ENCODE data around the gene ZNF224. TPM values are rescaled to one million over a fixed set of nuclear protein-coding genes. Genes with fewer than 3 reads are reported as not detected.

The ZNF224 gene
- total and polyA plus RNA-seq, 2 of the 8 experiments (the other 6 are each of a cell fraction or from before 2014, with no cell fraction given) = 3.7 to 17.2 TPM

DNA sequence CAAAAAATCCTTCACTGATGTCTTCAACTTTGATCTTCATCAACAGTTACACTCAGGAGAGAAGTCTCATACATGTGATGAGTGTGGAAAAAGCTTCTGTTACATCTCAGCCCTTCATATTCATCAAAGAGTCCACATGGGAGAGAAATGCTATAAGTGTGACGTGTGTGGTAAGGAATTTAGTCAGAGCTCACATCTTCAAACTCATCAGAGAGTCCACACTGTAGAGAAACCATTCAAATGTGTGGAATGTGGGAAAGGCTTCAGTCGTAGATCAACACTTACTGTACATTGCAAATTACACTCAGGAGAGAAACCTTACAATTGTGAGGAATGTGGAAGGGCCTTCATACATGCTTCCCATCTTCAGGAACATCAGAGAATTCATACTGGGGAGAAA is 62.3 kb downstream of the ZNF224 start:
- H2BK12ac ChIP-seq (ENCODE audit: low read depth, low read length) = no peak overlapping the region
- H3K18ac ChIP-seq (ENCODE audit: extremely low read depth, low read length) = no peak overlapping the region
- H3K4me3 ChIP-seq (ENCODE audit: extremely low read depth in 1 of 4, insufficient read depth in 2 of 4, low read depth in 3 of 4, low read length in 4 of 4) = no peak overlapping the region
- POLR2A ChIA-PET (ENCODE audit: partially characterized antibody) = no interaction called here
- H4K8ac ChIP-seq (ENCODE audit: extremely low read depth, insufficient read depth, low read length) = no peak overlapping the region
- H3K27me3 ChIP-seq (replicated peaks in 1 of 4; ENCODE audit: control insufficient read depth in 3 of 4, extremely low read depth in 1 of 4, insufficient read depth in 3 of 4, low read length in 3 of 4) = no peaks in the 10 kb centered on the region
- no peak overlapping the region for H3K4ac ChIP-seq (replicated peaks; ENCODE audit: insufficient read length, low read depth, low read length)
- H2BK5ac ChIP-seq (ENCODE audit: low read depth, low read length) = no peak overlapping the region
- no peak overlapping the region for H3K9ac ChIP-seq (replicated peaks in 1 of 4; ENCODE audit: extremely low read depth in 1 of 4, low read depth in 3 of 4, low read length in 3 of 4)
- no peak for TF ChIP-seq TEAD4 (IDR thresholded peaks at IDR 0.05; ENCODE audit: low read depth, low read length)
- TF ChIP-seq GABPA (IDR thresholded peaks at IDR 0.05; ENCODE audit: borderline replicate concordance, insufficient read depth, low read length) = no peak
- no peak for TF ChIP-seq RXRA (IDR thresholded peaks at IDR 0.05; ENCODE audit: insufficient read depth, low read depth, low read length)
- no peak for FAIRE-seq
- H3K14ac ChIP-seq (ENCODE audit: insufficient read length) = no peak overlapping the region
- no peaks in the 10 kb centered on the region for H3K79me2 ChIP-seq (ENCODE audit: control insufficient read depth in 1 of 2, insufficient read depth in 2 of 2, low read length in 2 of 2)
- H4K20me1 ChIP-seq (replicated peaks in 1 of 2; ENCODE audit: control insufficient read depth in 1 of 2, insufficient read depth in 2 of 2, low read length in 2 of 2) = no peaks in the 10 kb centered on the region
- no peaks in the 10 kb centered on the region for H3K23me2 ChIP-seq (ENCODE audit: low read depth, low read length)
- H2BK20ac ChIP-seq (ENCODE audit: low read length) = no peak overlapping the region
- CTCF ChIA-PET (ENCODE audit: partially characterized antibody) = no interaction called here
- H2AFZ ChIP-seq (ENCODE audit: low read length) = no peak overlapping the region
- no peak overlapping the region for H3K4me2 ChIP-seq (ENCODE audit: insufficient read depth in 1 of 2, low read depth in 2 of 2, low read length in 2 of 2)
- H3K56ac ChIP-seq (replicated peaks; ENCODE audit: insufficient read length, low read depth, low read length) = no peak overlapping the region
- 88% methylated on average over 2 of the region's 2 CpGs; no CpG with 5 or more reads in 1 of the 2 experiments for WGBS, 2 experiments (ENCODE audit: extremely low coverage in 1 of 2, insufficient coverage in 1 of 2, insufficient read length in 1 of 2, insufficient replicate concordance in 2 of 2, low coverage in 1 of 2, low lambda C conversion rate in 2 of 2, missing lambda C conversion rate in 1 of 2)
- H2BK15ac ChIP-seq (ENCODE audit: low read length) = no peak overlapping the region
- no peak overlapping the region for H2BK120ac ChIP-seq (replicated peaks; ENCODE audit: low read depth, low read length)
- no peak overlapping the region for H3K23ac ChIP-seq (ENCODE audit: insufficient read length)
- no peak overlapping the region for H2AK5ac ChIP-seq (ENCODE audit: low read depth, low read length)
- H3K79me1 ChIP-seq (ENCODE audit: low read depth, low read length) = no peaks in the 10 kb centered on the region
- H4K91ac ChIP-seq (replicated peaks; ENCODE audit: insufficient read length, low read length) = no peak overlapping the region
- H3K27ac ChIP-seq (ENCODE audit: low read depth, low read length) = no peak overlapping the region
- DNase-seq (ENCODE audit: low read depth in 1 of 2, low spot score in 2 of 2) = no peak
- no peak overlapping the region for H4K5ac ChIP-seq (ENCODE audit: insufficient read length, low read depth, low read length)
- H3K36me3 ChIP-seq (ENCODE audit: control insufficient read depth in 2 of 4, insufficient read depth in 4 of 4, low read length in 3 of 4) = peaks cover 10 to 46% (median 20%) of the 10 kb centered on the region in 4 experiments
- H3K4me1 ChIP-seq (replicated peaks in 1 of 4; ENCODE audit: control insufficient read depth in 3 of 4, insufficient read depth in 4 of 4, low read length in 3 of 4) = no peaks in the 10 kb centered on the region
- peaks cover 22% of the 10 kb centered on the region in 2 experiments for H3K9me3 ChIP-seq (ENCODE audit: insufficient read depth in 2 of 2, low read depth in 1 of 2, low read length in 1 of 2)

Small RNAs within 50 kb of the gene (small RNA-seq; reads per million reads assigned to genes)
- not detected for gene RNU6-902P (ENCODE audit: insufficient read depth)

Other genes starting within 250 kb of the ZNF224 start
- 3.0 and 4.0 TPM in 2 replicates for gene ZNF404, start 210.4 kb upstream of the ZNF224 start, total RNA-seq (2021; fragmentation: NEBNext Ultra II Directional; extraction: Animal tissue kit (Norgen Biotek cat#: 25700))
- 0.41 and 0.60 TPM in 2 replicates for gene ZNF404, start 210.4 kb upstream of the ZNF224 start, polyA plus RNA-seq (2011; rRNA removed)
- 13.1 and 16.2 TPM in 2 replicates for gene ZNF45, start 159.1 kb upstream of the ZNF224 start, total RNA-seq (2021; fragmentation: NEBNext Ultra II Directional; extraction: Animal tissue kit (Norgen Biotek cat#: 25700))
- 4.6 and 4.8 TPM in 2 replicates for gene ZNF45, start 159.1 kb upstream of the ZNF224 start, polyA plus RNA-seq (2011; rRNA removed)
- gene ZNF221, start 143.1 kb upstream of the ZNF224 start, total RNA-seq (2021; fragmentation: NEBNext Ultra II Directional; extraction: Animal tissue kit (Norgen Biotek cat#: 25700)) = 8.4 and 8.9 TPM in 2 replicates
- 0.50 and 0.60 TPM in 2 replicates for gene ZNF221, start 143.1 kb upstream of the ZNF224 start, polyA plus RNA-seq (2011; rRNA removed)
- 8.6 and 9.0 TPM in 2 replicates for gene ZNF155, start 110.2 kb upstream of the ZNF224 start, total RNA-seq (2021; fragmentation: NEBNext Ultra II Directional; extraction: Animal tissue kit (Norgen Biotek cat#: 25700))
- gene ZNF155, start 110.2 kb upstream of the ZNF224 start, polyA plus RNA-seq (2011; rRNA removed) = 2.0 and 3.1 TPM in 2 replicates
- gene ZNF230, start 91.4 kb upstream of the ZNF224 start, total RNA-seq (2021; fragmentation: NEBNext Ultra II Directional; extraction: Animal tissue kit (Norgen Biotek cat#: 25700)) = 2.5 and 3.6 TPM in 2 replicates
- 1.1 and 1.5 TPM in 2 replicates for gene ZNF230, start 91.4 kb upstream of the ZNF224 start, polyA plus RNA-seq (2011; rRNA removed)
- 3.4 and 3.8 TPM in 2 replicates for gene ZNF222, start 69.0 kb upstream of the ZNF224 start, total RNA-seq (2021; fragmentation: NEBNext Ultra II Directional; extraction: Animal tissue kit (Norgen Biotek cat#: 25700))
- 0.75 and 1.7 TPM in 2 replicates for gene ZNF222, start 69.0 kb upstream of the ZNF224 start, polyA plus RNA-seq (2011; rRNA removed)
- gene ZNF223, start 42.3 kb upstream of the ZNF224 start, total RNA-seq (2021; fragmentation: NEBNext Ultra II Directional; extraction: Animal tissue kit (Norgen Biotek cat#: 25700)) = 3.9 and 4.3 TPM in 2 replicates
- gene ZNF223, start 42.3 kb upstream of the ZNF224 start, polyA plus RNA-seq (2011; rRNA removed) = 1.0 and 1.7 TPM in 2 replicates
- 3.4 and 3.5 TPM in 2 replicates for gene ZNF284, start 22.2 kb upstream of the ZNF224 start, total RNA-seq (2021; fragmentation: NEBNext Ultra II Directional; extraction: Animal tissue kit (Norgen Biotek cat#: 25700))
- 0.77 and 1.1 TPM in 2 replicates for gene ZNF284, start 22.2 kb upstream of the ZNF224 start, polyA plus RNA-seq (2011; rRNA removed)
- 4.3 and 5.0 TPM in 2 replicates for gene ZNF225, start 19.0 kb downstream of the ZNF224 start, total RNA-seq (2021; fragmentation: NEBNext Ultra II Directional; extraction: Animal tissue kit (Norgen Biotek cat#: 25700))
- gene ZNF225, start 19.0 kb downstream of the ZNF224 start, polyA plus RNA-seq (2011; rRNA removed) = 0.60 and 0.98 TPM in 2 replicates
- 8.7 and 12.3 TPM in 2 replicates for gene ZNF234, start 47.2 kb downstream of the ZNF224 start, total RNA-seq (2021; fragmentation: NEBNext Ultra II Directional; extraction: Animal tissue kit (Norgen Biotek cat#: 25700))
- gene ZNF234, start 47.2 kb downstream of the ZNF224 start, polyA plus RNA-seq (2011; rRNA removed) = 1.3 and 1.9 TPM in 2 replicates
- 12.6 and 18.3 TPM in 2 replicates for gene ZNF226, start 70.7 kb downstream of the ZNF224 start, total RNA-seq (2021; fragmentation: NEBNext Ultra II Directional; extraction: Animal tissue kit (Norgen Biotek cat#: 25700))
- 3.2 and 4.1 TPM in 2 replicates for gene ZNF226, start 70.7 kb downstream of the ZNF224 start, polyA plus RNA-seq (2011; rRNA removed)
- 23.9 and 25.8 TPM in 2 replicates for gene ZNF227, start 118.2 kb downstream of the ZNF224 start, total RNA-seq (2021; fragmentation: NEBNext Ultra II Directional; extraction: Animal tissue kit (Norgen Biotek cat#: 25700))
- 3.2 and 4.9 TPM in 2 replicates for gene ZNF227, start 118.2 kb downstream of the ZNF224 start, polyA plus RNA-seq (2011; rRNA removed)
- 1.6 and 1.8 TPM in 2 replicates for gene ZNF233, start 165.5 kb downstream of the ZNF224 start, total RNA-seq (2021; fragmentation: NEBNext Ultra II Directional; extraction: Animal tissue kit (Norgen Biotek cat#: 25700))
- 0.19 and 0.54 TPM in 2 replicates for gene ZNF233, start 165.5 kb downstream of the ZNF224 start, polyA plus RNA-seq (2011; rRNA removed)
- gene ZNF235, start 210.7 kb downstream of the ZNF224 start, total RNA-seq (2021; fragmentation: NEBNext Ultra II Directional; extraction: Animal tissue kit (Norgen Biotek cat#: 25700)) = 4.5 and 5.3 TPM in 2 replicates
- gene ZNF235, start 210.7 kb downstream of the ZNF224 start, polyA plus RNA-seq (2011; rRNA removed) = 1.1 and 2.0 TPM in 2 replicates

Measured in H1 (cell line).